ENCODE measurements around the gene AEBP2.
"Not testable (repeated sequence)": the region's sequence is repeated elsewhere in the genome, so short reads cannot be mapped to it uniquely, and the experiment has no call there.

AEBP2 gene

DNA sequence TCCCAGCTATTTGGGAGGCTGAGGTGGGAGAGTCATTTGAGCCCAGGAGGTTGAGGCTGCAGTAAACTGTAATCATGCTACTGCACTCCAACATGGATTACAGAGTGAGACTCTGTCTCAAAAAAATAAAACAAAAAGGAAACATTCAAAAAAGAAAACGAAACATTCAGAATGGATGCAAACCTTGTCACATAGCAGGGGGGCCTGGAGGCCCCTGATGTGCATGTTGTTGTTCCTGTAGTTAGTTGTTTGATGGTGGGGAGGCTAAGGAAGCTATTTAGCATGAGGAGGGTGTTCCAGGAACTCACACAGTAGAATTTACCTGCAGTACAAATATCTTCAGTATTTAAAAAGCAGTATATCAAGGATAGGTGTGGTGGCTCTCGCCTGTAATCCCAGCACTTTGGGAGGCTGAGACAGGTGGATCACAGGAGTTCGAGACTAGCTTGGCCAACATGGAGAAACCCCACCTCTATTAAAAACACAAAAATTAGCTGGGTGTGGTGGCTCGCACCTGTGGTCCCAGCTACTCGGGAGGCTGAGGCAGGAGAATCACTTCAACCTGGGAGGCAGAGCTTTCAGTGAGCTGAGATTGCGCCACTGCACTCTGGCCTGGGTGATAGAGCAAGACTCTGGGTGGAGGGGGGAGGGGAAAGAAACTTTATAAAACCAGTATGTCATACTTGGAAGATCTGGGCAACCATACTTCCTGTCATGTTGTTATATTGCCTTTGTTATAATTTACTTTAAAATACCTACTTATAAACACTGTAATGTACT lies 17.6 kb upstream of the AEBP2 start:
- DNase-seq (ENCODE audit: low spot score) = no peak

DNA sequence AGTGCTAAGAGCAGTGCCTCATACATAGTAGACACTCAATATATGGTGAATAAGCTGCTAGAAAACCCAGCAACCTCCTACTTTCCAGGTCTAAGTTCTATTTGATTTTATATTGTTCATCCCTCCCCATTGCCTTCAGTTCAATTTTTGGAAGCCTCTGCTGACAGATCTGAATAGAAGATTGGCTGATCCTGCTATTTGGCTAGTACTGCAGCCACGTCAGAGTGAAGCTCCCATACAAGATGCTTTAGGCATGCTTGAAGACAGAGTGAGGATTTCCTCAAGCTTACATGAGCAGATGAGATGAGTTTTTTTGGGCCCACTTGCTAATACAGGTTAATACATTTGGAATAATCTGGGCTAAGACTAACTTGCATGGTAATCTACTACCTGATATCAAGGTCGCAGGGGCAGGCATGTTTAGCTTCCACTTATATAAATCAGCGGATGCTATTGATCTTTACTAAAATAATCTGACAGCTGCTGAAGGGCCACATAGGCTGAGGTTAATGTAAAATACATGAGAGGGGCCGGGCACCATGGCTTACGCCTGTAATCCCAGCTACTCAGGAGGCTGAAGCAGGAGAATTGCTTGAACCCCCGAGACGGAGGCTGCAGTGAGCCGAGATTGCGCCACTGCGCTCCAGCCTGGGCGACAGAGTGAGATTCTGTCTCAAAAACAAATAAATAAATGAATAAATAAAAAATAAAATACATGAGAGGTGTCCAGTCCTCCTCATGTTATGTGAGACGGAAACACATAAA lies 15.9 kb upstream of the AEBP2 start:
- no peak for DNase-seq (ENCODE audit: low spot score)

DNA sequence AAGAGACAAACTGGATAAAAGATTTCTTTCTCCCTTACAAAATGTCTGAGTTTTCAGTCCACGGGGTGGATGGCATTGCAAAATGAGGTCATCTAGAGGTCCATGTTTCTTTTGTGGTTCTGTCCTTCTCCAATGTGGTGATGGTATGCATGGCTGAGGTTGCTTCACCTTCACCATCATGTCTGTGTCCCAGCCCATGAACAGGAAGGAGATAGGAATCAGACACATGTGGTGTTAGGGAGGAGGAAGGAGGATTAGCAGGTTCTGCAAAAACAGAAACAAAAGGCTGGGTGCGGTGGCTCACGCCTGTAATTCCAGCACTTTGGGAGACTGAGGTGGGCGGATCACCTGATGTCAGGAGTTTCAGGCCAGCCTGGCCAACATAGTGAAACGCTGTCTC lies 11.0 kb upstream of the AEBP2 start:
- DNase-seq (ENCODE audit: low spot score) = no peak

DNA sequence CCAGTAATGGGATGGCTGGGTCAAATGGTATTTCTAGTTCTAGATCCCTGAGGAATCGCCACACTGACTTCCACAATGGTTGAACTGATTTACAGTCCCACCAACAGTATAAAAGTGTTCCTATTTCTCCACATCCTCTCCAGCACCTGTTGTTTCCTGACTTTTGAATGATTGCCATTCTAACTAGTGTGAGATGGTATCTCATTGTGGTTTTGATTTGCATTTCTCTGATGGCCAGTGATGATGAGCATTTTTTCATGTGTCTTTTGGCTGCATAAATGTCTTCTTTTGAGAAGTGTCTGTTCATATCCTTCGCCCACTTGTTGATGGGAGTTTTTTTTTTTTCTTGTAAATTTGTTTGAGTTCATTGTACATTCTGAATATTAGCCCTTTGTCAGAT lies 9.8 kb upstream of the AEBP2 start:
- not testable (repeated sequence) for DNase-seq (ENCODE audit: low spot score)

DNA sequence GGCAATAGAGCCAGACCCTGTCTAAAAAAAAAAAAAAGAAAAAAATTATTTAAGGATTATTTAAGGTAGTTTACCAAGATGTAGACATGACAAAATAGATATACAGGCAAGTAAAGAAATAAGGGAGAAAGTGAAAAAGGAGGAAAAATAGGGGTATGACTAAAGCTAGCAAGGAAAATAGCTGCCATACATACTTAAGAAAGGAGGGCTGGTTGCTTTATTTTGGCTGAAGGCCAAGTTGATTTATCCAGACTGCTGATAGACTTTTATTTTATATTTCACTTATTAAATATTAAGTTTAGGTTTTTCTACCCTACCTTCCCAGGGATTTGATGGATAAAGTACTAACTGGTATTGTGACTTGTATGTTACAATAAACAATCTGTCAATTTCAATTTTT lies 8.3 kb upstream of the AEBP2 start:
- no peak for DNase-seq (ENCODE audit: low spot score)

DNA sequence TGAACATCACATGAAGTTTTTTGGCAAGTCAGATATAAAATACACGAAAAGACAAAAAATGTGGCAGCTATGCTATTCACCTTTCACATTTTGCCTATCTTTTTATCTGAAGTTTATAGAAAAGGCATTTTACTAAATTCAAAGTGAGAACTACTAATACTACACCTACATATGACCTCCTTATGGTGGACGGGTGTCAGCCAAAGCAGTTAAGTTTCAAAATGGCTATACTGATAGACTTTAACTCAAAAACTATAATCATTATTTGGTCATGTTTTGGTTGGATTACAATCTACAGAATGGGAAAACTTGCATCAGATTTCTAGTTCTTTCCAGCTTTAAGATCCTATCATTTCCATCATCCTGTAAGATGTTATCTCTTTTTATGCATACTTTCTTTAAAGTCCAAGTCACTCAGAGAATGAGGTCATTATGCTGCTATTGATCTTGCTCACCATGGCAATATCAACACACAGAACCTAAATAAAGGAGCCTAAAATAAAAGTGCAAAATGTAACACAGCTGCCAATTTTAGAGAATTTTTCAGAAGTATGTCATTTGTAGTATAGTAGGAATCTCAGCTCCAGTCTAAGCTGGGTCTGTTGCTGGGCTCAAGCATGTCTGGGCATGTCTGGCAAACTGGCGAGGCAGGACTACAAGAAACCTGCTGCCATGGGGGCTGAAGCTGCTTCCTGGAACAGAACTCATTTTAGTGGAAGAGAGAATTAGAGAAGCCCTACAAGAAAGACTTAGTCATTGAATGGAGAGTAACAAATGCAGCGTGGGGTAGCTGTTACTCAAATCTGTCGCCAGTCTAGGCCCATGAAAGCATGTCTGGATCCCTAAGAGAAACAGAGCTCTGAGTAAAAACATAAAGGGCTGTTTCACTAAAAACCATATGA lies 7.6 kb upstream of the AEBP2 start:
- DNase-seq (ENCODE audit: low spot score) = no peak

DNA sequence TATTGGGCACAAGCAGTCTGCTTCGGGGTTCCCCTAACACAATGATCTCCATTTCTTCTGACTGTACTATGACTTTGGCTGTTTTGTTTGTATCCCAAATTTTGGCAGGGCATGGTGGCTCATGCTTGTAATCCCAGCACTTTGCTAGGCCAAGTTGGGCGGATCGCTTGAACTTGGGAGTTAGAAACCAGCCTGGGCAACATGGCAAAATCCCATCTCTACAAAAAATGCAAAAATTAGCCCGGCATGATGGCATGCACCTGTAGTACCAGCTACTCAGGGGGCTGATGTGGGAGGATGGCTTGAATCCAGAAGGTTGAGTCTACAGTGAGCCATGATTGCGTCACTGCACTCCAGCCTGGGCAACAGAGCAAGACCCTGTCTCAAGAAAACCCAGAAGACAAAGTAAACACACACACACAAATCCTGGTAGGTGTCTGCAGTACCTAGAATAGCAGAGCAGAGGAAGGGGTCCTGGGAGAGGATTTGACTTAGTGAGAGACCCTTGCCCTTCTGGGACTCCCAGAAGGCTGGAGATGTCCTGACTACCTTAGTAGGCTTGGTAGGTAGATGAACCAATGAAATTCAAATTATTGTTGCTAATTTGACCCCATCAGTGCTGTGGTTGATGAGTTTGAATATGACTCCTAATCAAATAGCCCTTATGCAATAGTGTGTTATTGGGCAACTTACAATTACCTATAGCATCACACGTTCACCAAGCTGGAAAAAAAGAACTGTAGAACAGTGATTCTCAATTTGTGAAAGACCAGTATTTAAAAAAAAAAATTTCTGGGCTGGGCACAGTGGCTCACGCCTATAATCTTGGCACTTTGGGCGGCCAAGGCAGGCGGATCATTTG lies 6.8 kb upstream of the AEBP2 start:
- no peak for DNase-seq (ENCODE audit: low spot score)

DNA sequence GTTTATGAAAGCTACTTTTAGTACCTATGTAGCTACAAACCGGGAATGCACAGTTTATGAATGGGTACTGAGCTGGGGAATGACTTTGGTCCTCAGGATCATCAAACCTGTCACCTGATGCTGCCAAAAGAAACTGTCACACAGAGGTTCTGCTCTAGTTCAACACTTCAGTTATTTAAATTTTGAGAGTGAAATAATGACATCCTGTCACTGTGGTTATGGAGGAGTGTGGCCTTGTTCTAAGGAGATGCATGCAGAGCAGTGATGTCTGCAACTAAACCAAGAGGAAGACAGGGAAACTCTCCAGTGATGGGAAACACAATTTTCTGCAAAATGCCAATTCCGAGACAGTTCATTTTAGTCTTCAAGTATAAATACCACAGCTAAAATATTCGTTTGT lies 4.8 kb upstream of the AEBP2 start:
- DNase-seq (ENCODE audit: low spot score) = no peak

DNA sequence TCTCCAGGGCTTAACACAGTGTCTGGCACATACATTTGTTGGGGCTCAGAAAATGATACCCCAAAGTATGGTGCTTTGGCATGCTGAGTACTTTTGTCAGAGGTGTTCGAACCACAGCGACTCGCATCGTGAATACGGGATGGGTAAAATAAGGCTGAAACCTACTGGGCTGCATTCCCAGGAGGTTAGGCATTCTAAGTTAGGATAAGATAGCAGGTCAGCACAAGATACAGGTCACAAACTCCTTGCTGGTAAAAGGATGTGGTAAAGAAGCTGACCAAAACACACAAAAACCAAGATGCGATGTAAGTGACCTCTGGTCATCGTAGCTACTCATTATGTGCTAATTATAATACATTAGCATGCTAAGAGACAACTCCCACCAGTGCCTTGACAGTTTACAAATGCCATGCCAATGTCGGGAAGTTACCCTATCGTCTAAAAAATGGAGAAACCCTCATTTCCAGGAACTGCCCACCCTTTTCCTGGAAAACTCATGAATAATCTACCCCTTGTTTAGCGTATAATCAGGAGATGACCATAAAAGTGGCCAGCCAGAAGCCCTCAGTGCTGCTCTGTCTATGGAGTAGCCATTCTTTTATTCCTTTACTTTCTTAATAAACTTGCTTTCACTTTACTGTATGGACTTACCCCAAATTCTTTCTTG lies 3.3 kb upstream of the AEBP2 start:
- no peak for DNase-seq (ENCODE audit: low spot score)

DNA sequence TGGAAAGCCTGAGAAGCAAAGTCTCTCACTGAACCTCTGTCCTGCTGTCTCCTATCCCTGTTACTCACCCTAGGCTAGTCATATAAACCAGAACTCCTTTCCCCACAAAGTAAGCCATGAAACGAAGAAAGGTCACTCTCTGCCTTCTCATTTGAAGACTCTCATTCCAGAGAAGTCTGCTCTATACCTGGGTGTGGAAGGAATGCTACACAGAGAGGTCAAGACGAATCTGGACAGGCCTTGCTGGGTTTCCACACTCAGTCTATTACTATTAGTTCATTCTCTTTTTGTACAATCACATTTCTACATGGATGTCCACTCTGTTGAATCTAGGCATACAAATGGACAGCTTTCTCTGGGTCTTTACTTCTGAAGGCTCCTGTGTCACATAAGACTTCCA lies 2.4 kb upstream of the AEBP2 start:
- DNase-seq (ENCODE audit: low spot score) = no peak

DNA sequence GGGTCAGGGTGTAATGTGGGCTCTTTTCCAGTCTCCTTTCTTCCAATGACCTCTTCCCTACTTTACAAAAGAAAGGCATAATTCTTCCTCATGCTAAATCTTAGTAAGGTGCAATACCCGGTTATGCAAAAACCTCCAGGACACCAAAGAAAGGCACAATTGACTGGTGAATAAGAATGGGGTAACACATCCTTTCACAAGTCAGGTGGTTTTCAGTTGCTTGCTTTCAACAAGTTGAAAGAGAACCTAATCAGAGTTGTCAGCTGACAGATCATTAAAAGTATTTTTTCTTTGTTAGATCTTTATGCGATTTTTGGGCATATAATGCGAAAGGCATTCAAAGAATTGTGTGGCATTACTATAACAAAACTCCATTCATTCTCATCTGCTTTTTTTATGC lies 1.3 kb upstream of the AEBP2 start:
- no peak for DNase-seq (ENCODE audit: low spot score)

DNA sequence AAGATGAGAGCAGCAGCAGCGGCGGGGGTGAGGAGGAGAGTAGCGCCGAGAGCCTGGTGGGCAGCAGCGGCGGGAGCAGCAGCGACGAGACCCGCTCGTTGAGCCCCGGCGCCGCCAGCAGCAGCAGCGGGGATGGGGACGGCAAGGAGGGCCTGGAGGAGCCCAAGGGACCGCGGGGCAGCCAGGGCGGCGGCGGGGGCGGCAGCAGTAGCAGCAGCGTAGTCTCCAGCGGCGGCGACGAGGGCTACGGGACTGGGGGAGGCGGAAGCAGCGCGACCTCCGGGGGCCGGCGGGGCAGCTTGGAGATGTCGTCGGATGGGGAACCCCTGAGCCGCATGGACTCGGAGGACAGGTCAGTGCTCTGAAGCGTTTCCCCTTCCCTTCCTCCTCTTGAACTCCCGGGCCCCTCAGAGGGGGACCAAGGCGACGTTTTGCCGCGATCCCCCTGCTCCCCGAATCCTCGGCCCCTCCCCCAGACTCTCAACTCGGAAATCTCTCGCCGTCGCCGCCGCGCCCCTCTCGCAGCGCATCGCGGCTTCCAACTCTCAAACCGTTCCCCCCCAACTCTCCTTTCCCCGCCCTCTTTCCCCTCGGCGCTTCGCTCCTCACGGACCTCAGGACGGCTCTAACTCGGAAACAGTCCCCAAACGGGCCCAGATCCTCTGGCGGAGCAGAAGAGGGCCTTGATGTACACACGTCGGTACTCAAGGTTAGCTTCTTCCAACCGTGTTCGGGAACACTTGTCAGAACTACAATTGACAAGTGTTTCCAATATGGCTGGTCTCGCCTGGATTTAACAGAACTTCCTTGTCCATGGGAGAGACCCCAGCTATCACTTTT lies 947 bp downstream of the AEBP2 start:
- DNase-seq (ENCODE audit: low spot score) = peak; percentile 57

DNA sequence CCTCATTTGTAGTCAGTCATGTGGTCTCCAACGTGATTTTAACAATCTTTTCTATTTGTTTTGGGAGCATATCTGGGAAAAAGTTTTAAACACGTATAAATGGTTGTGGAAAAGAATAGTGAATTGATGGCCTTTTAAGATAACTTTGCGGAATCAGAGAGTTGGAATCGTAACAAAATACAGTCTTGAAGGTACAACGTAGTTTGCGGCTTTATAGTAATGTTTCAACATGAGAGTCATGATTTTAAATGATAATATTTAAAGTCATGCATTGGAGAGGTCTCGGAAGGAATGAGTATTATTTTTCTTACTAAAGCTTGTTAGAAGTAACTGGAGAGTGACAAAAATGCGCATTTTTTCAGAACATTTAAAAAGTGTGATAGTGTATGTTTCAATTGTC lies 1.6 kb downstream of the AEBP2 start:
- no peak for DNase-seq (ENCODE audit: low spot score)

DNA sequence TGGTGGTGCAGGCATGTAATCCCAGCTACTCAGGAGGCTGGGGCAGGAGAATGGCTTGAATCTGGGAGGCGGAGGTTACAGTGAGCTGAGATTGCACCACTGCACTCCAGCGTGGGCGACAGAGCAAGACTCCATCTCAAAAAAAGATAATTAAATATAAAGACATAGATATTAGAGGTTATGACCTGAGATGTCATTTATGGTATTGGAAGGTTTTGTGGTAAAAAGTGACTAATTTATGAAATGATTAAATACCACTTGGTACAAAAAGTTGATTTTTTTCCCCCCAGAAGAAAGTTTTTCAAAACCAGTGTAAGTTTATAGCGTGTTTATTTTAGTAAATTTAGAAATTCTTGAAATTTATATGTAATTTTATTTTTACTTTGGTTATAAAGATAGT lies 4.3 kb downstream of the AEBP2 start:
- no peak for DNase-seq (ENCODE audit: low spot score)

DNA sequence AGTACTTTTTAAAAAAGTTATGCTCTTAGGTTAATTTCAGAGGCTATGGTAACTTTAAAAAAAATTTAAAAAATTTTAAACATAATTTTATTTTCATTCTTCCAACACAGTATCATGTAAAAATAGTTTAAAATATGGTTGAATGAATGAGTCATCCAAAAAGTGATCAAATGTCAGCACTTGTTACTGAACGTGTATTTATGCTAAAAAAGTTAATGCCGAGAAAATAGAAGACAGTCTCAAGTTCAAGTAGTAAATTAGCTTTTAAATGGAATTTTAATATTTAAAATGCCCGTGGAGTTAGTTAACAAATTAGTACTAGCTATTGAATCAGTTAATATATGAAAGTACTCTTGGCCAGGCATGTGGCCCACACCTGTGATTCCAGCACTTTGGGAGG lies 4.8 kb downstream of the AEBP2 start:
- no peak for DNase-seq (ENCODE audit: low spot score)

DNA sequence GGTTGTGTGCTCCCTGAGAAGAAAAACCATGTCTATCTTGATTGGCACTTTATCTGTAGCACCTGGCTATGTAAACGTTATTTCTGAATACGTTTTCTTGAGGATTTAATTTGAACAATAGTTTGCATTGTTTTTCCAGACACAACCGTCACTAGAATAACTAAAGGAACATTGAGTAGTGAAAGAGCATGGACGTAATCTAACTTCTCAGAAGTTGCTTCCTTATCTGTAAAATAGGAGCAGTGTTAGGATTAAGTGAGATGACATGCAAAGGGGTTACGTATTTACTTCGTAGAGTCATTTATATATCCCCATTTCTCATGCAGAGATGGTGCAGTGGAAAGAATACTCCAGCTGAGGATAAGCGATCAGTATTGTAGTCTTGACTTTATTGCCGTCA lies 8.1 kb downstream of the AEBP2 start:
- no peak for DNase-seq (ENCODE audit: low spot score)

DNA sequence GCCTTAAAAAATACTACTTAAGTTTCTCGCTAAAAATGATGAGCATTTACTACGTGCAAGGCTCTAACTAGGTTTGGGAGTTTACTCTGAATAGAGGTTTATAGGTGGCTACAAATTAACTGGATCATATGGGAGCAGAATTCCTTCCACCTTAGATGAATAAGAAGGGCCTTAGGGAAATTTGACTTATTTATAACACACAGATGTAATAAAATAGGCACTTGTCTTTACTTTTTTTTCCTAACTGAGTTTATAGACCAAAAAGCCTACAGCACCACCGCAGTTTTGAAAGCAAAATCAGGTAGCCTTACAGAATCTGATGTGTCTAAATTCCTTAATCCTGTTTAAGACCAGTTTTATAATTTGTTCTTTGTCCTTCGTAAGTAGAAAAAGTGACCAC lies 10.5 kb downstream of the AEBP2 start:
- DNase-seq (ENCODE audit: low spot score) = no peak

DNA sequence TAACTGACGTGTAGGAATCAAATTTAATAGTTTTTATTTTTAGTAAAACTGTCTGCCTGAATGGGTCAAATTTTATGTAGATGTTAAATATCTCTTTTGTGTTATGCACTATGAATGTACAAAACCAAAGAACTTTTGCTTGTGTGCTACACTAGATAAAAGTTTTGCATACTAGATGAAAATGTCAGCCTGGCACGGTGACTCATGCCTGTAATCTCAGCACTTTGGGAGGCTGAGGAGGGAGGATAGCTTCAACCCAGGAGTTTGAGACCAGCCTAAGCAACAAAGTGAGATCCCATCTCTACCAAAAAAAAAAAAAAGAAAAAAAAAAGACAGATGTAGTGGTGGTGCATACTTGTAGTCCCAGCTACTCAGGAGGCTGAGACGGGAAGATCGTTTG lies 11.1 kb downstream of the AEBP2 start:
- no peak for DNase-seq (ENCODE audit: low spot score)

DNA sequence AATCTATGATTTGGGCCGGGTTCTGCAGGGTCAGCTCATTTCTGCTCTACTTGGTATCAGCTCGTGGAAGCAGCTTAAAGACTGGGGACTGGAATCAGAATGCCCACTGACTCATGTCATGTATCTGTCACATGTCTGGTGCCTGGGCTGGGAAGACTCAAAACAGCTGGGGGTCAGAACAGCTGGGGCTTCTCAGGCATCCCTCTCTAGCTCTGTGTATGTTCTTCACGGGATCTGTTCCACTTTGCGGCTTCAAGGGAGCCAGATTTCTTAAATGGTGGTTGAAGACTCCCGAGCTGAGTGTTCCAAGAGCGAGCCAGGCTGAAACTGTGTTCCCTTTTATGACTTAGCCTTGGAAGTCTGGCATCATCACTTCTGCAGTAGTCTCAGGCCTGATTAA lies 11.9 kb downstream of the AEBP2 start:
- no peak for DNase-seq (ENCODE audit: low spot score)

DNA sequence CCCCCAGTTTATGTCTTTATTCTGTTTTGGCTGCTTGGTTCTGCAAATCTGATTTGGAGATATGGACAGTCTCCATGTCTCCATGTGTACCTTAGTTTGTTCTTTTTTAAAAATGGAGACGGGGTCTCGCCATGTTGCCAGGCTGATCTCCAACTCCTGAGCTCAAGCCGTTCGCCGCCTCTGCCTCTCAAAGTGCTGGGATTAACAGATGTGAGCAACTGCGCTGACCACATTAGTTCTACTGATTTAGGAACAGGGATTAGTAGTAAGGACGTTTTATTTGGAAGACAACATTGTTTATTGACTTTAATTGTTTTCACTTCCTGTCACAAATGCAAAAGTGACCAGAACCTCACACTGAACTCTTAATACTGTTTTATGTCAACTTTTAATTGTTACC lies 14.7 kb downstream of the AEBP2 start:
- DNase-seq (ENCODE audit: low spot score) = no peak
